SIG-M5 treated with dmso at 0.1 percent for 504 hours (cell line): ENCODE results near the gene SEC22A.

ENCODE experiments used
- DNase-seq: peaks from one replicate; lab custom pipeline; 2025; ENCODE audit not compliant: unreplicated experiment; lab: John Stamatoyannopoulos, UW

Gene SEC22A

DNA sequence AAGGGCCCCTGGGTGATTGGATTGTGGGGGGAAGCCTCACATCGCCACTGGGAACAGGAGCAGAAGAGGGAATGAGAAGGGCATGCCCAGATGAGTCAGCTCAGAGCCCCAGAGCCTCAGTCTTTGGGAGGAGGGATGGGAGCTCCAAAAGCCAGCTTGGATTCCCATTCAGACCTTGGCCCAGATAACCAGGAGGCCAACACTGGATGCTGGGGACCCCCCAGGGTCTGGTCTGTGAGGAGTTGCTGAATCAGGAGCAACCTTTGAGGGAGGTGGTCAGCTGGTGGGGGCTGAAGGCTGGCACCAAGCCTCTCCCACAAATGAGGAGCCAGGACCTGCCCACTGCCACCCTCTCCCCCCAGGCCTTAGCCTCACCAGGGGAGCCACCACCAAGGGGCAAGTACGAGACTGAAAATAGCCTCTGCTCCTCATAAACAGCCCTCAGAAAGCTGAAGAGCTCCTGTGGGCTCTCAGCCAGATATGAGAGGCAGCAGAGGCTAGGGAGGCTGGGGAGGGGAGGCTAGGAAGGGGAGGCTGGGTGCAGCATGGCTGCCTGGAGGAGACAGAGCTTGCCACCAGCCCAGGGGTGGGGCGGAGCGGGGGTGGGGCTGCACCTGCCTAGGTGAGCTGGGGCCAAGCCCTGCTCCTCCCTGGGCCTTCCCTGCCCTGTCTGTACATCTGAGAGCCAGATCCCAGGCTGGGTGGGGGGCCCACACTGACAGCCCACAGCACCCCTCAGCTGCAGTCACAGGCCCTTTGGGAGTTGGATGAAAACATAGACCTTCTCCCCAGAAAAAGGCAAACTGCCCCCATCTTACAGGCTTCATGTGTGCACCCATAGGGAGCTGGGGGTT, 99.8 kb downstream of the SEC22A start:
- no peak for DNase-seq

DNA sequence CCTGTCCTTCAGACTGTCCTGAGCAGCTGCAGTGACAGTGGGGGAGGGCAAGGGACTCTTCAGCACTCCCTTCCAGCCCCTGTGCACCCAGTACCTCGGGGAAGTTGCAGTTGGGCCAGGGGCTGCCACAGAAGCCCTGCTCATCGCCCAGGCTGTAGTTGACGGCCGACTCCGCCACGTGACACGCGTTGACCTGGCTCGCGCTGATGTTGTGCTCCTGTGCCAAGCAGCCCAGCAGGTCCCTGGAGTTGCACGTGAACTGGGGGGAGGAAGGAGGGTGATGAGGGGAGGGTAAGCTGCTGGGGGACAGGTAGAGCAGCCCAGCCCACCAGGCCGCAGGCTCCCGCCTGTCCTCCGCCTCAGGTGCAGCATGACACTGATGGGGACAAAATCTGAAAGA, 101.2 kb downstream of the SEC22A start:
- no peak for DNase-seq

DNA sequence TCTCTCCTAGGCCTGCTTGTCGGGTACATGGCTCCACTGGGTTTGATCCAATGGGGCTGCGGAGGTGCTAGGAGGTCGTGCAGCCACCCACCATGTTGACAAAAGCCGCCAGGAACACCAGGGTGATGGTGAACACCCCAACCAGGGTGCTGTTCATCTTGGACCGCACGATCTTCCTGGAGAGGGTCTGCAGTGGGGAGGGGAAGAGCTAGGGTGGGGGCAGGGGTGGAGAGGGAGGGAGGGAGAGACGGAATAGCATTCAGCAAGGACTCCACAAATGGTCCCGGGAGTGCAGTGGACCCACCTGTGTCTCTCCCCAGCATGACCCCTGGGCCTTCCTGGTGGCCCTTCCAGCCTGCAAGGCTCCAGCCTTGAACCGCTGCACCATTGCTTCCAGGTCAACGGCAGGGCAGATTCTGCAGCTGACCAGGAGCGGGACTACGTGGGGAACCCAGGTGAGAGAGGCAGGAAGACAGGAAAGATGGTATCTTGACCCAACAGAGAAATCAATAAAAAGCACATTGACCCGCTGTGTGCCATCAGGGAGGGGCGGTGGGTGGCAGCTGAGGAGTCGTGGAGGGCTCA, 102.3 kb downstream of the SEC22A start:
- DNase-seq, result no peak

DNA sequence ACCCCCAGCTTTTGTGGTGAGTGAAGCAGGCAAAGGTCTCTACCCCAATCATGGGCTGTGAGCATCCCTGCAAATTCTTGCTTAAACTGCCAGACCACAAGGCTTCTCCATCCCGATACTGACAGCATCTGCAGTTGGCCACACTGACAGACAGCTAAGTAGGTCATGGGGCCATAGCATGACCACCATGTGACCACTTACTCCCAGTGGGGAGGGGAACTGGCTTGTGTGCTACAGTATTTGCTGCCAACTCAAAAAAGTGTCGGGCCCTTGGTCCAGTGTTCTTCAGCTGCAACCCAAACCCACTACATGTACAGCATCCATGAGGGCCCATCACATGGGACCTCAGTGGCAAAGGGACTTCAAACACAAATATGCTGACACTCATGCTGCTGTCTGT, 103.4 kb downstream of the SEC22A start:
- DNase-seq, result no peak

DNA sequence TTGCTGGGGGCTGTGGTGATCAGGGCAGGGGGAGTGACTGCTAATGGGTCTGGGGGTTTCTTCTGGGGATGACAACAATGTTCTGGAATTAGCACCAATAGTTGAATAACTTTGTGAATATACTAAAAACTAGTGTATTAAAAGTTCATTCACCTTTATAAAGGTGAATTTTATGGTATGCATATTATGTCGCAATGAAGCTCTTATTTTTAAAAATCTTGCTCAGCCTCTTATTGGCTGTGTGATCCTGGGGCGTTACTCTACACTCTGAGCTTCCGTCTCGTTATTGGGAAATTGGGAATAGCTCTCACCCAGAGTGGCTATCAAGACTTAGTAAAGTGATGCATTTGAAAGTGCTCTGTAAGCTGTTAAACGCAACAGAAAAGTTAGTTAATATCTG, 105.3 kb downstream of the SEC22A start:
- DNase-seq, result no peak

DNA sequence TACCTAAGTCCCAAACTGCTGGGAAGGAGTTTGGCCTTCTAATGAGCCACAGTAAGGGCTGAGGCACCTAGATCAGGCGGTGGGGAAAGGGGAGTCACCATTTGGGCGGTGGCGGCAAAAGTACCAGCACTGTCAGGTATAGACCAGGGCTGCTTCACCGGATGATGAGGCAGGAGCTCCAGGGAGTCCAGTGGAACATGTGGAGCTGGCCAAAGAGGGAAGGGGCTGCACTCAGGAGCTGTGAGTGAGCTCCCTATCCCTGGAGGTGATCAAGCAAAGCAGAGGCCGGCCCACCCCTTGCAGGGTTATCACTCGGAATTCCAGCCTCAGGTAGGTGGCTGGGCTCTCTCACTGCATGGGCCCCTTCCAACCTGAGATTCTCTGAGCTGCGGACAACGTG, 108.4 kb downstream of the SEC22A start:
- DNase-seq, result no peak

DNA sequence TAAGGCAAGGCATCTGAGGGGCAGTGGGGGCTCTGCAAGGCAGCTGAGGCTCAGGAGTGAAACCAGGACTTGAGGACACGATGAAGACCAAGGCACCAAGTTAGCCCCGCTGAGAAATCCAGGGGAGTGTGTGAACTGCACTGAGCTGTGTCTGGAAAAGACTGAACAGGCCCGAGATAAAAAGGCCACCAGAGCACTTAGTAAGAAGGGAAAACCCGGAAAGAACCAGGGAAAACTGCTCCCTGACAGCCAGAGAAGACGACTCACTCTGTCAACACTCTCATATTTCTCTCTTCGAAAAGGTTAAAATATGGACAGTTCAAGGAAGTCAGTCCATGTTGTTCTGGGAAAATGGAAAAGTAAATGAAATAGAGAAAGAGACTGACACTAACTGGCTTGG, 109.0 kb downstream of the SEC22A start:
- DNase-seq, result no peak

DNA sequence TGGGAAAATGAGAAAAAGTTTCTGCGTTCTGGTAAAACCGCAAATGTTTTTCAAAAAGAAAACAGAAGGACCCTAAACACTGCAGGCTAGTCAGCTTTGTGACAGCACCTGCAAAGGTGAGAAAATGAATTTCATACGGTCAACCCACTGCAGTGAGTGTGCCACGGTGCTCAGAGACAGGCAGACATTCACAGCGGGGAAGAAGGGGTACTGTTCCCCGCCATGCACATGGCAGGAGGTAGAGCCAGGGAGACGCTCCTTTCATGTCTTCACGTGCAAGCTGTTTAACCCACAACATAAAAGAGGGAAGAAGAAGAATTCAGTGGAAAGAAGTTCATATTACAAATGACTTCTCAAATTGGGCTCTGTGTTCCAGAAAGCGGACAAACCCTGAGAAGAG, 109.5 kb downstream of the SEC22A start:
- DNase-seq, result no peak

DNA sequence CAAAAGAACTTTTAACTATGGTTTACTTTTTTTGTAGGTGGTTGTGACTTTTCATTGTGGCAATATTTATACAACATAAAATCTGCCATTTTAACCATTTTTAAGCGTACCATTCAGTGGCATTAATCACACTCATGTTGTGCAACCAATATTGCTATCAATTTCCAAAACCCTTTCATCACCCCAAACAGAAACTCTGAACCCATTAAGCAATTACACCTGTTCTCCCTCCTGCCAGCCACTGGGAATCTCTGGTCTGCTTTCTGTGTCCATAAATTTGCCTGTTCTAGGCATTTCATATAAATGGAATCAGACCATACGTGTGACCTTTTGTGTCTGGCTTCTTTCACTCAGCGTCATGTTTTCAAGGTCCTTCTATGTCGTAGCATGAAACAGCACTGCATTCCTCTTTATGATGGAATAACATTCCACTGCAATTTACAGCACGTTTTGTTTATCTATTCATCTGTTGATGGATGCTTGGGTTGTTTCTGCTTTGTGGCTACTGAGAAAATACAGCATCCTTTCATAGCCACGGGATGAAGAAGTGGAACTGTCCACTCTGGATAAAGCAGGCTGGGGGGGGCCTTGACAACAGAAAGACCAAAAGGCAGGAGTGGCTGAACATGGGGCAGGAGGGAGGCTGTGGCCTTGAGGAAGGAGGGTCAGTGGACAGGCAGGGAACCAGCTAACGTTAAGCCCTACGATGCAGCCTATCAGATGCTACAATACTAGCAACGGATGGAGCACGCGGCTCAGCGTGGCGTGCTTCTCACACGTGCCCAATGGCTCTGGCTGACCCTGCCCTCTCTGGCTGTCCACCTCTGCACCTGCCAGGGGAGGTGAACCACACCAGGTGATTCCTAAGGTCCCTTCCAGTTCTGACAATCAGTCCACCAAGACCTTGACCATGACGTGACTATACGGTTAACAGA, 110.9 kb downstream of the SEC22A start:
- no peak for DNase-seq

DNA sequence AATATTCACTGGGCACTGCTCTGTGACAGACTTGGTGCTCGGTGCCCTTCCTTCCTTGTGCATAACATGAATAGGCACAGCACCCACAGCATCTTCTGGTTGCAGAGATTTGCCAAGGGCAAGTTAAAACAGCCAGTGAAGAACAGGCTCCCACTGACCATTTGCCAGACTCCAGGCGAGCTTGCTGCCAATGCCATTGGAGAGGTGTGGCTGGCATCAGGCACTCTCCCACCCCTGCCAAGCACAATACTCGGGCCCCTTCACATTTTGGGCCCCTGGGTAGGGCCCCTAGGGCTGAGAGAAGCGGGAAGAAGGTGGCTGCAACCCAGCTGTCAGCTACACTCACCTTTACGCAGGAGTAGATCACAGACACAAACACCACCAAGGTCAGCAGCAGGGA, 112.1 kb downstream of the SEC22A start:
- DNase-seq, result no peak

DNA sequence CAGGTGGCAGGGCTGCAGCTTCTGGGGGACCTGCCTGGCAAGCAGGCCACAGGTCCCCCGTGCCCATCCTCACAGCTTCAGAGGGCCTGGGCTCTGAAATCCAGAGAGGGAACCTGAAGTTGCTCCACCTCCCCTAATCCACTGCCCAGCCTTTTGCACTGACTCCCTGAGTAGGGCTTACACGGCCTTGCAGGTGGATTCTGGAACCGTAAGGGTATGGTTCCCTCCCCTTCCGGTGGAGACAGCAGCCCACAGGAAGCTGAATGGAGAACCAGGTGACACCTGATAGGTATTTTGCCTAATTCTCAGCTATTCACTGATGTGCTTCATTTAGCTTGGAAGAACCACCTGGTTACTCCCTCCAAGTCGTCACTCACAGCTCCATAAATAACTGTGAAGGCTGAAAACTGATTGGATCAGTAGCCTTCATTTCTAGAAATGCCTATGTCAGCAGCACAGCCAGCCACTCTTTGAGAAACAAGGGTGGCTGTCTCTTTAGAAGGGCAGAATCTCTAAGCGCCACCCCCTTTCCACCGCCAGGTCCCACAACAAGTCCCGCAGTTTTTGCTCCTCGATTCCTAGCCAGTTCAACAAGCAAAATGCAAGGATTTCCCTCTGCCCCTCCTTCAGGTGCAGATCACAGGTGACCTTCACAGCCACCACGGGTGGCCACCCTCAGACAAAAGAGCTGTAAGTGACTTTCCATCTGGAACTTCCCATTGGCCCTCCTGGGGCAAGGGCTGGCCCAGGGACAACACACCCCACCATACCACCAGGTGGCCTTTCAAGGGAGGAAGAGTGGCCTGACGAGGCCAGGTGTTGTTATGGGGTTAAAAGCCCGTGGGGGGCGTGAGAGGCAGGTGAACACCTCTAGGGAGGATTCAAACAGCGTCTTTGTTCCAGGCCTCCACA, 112.9 kb downstream of the SEC22A start:
- DNase-seq, result no peak

DNA sequence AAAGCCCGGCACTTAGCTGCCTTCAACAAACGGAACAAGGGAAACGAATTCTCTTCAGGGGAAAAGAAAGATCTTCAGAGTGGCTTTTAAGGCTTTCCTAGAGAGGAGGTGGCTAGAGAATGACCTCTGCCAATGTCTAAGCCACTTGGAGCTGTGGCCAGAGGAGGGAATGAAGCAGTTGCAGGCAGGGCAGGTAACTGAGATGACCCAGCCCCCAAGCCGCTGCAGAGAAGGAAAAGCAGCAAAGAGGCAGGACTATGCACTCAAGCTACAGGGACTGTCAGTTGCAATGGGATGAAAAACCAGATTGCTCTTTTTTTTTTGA, 113.5 kb downstream of the SEC22A start:
- no peak for DNase-seq

DNA sequence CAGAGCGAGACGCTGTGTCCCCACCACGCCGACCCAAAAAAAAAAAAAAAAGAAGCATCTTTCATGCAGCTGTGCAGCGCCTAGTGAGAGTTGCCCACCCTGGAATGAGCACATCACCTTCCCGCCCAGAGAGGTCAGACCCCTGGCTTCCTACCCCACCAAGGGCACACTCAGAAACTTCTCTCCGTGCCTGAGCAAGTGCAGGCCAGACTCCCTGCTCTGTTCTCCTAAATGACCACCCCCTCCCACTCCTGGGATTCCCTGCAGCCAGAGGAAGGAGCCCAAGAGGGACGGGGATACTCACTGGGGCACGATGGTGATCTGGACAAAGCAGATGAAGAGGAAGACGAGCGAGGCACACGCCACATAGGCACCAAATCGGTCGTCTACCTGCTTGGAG, 116.0 kb downstream of the SEC22A start:
- no peak for DNase-seq

DNA sequence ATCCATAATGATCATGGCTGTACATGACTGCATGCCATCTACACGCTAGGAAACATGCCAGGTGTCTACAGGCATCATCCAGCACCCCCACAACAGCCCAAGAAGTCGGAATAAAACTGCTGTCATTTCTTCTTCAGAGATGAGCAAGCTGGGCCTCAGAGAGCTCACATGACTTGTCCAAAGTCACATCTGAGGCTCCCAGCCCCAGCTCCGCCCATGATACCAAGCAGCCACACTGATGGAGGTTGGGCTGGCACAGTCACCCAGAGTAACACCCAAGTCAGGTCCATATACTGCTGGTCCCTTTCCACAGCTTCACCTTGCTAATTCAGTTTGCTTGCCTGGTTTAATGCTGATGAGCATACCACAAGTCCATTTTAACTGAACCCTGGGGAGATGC, 116.6 kb downstream of the SEC22A start:
- DNase-seq, result no peak

DNA sequence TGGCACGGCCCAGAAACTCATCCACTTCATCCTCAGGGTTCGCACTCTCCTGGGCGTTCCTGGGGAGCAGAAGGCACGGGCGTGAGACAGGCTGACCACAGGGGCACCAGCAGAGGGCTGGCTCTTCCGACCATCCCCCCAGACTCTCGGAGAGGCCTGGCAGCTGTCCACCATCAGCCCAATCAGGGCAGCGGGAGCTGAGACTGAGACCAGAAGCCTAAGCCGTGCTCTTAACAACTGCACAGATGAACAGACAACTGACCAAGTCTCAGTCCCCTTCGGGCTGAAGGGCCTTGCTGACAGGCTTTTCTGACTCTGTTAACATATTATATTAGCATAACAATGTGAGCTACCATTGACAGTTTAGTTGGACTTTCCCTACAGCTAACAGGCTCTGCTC, 118.0 kb downstream of the SEC22A start:
- no peak for DNase-seq

DNA sequence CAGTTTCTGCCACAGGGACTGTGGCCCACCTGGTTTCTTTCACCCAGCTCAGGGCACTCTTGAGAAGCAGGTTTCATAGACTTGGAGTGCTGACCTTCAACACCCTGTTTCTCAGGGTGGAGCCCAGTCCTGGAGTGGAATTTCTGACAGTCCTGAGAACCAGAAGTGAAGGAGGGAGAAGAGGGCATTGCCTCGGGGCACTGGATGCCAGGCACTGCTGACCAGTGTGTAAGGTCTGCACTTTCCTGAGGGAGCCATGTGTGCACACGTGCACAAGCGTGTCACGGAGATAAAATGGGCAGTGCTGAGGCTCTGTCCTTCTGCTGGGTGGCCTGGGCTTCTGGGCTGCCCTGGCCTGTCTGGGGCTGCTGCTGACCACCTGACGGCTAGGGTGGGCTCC, 118.5 kb downstream of the SEC22A start:
- DNase-seq, result no peak

DNA sequence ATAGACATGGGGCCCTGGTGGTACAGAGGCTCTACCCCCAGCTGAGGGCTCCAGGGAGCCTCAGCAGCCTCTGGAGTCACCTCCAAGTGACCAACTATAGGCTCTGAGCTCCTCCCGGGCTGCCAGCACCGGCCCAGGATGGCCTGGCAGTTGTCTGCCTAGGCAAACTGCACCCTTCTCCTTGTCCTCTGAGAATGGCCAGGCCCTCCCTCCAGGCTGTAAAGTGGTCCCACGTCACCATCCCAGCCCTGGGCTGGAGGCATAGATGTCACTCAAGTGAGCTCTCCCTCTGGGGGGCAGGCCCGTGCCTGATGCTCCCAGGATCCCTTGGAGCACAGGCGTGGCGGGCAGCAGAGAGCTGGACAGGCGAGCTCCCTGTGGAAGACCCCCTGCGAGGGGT, 120.1 kb downstream of the SEC22A start:
- DNase-seq, result no peak

DNA sequence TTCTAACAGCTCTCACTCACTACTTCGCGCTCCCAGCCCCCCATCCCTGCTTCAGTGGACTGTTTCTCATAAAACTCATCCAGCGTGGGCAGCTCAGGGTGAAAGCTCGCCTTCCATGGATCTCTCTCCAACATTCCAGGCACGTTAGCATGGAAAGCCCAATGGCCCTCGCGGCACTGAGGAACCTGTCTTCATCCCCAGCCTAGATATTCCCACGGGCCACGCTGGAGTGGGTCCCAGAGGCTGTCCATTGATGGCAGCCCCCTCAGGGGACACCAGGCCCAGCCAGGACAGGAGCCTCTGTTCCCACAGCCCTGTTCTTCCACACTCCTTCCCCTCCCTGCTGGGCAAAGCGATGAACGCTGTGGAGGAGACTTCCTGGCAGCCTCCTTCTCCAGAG, 121.1 kb downstream of the SEC22A start:
- no peak for DNase-seq
